ENCODE measurements around the gene VSNL1. TPM values are rescaled to one million over a fixed set of nuclear protein-coding genes. Genes with fewer than 3 reads are reported as not detected.

VSNL1 gene
- total RNA-seq, 2 donors from 2014 or later, result not detected

- no peaks in the 10 kb centered on the region for H3K4me1 ChIP-seq (ENCODE audit: control insufficient read depth in 1 of 2, low read depth in 2 of 2)
- ATAC-seq (ENCODE audit: insufficient number of reproducible peaks, low FRiP score, low read depth), result no peak
- H3K27ac ChIP-seq, result no peak overlapping the region
- no peak for DNase-seq (ENCODE audit: low spot score)
- no peaks in the 10 kb centered on the region for H3K27me3 ChIP-seq (replicated peaks; ENCODE audit: insufficient read depth)
- H3K36me3 ChIP-seq, result no peaks in the 10 kb centered on the region
- no peaks in the 10 kb centered on the region for H3K9me3 ChIP-seq
- TF ChIP-seq, protein P1, sequence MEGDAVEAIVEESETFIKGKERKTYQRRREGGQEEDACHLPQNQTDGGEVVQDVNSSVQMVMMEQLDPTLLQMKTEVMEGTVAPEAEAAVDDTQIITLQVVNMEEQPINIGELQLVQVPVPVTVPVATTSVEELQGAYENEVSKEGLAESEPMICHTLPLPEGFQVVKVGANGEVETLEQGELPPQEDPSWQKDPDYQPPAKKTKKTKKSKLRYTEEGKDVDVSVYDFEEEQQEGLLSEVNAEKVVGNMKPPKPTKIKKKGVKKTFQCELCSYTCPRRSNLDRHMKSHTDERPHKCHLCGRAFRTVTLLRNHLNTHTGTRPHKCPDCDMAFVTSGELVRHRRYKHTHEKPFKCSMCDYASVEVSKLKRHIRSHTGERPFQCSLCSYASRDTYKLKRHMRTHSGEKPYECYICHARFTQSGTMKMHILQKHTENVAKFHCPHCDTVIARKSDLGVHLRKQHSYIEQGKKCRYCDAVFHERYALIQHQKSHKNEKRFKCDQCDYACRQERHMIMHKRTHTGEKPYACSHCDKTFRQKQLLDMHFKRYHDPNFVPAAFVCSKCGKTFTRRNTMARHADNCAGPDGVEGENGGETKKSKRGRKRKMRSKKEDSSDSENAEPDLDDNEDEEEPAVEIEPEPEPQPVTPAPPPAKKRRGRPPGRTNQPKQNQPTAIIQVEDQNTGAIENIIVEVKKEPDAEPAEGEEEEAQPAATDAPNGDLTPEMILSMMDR (IDR thresholded peaks at IDR 0.05), result no peak
- no peak overlapping the region for H3K4me3 ChIP-seq
Observed at GRCh38 chr2:17581831-17582230, 41.3 kb downstream of the VSNL1 start.

- TF ChIP-seq, protein P1 (IDR thresholded peaks at IDR 0.05), result no peak
- Histone ChIP-seq H3K36me3 (no peaks in the 10 kb centered on the region), H3K27me3 (replicated peaks; ENCODE audit: insufficient read depth) (no peaks in the 10 kb centered on the region), H3K4me3 (no peak overlapping the region), H3K4me1 (ENCODE audit: control insufficient read depth in 1 of 2, low read depth in 2 of 2) (no peaks in the 10 kb centered on the region), H3K9me3 (no peaks in the 10 kb centered on the region), H3K27ac (no peak overlapping the region)
- no peak for DNase-seq (ENCODE audit: low spot score)
- no peak for ATAC-seq (ENCODE audit: insufficient number of reproducible peaks, low FRiP score, low read depth)
Observed at GRCh38 chr2:17583166-17583565, 42.7 kb downstream of the VSNL1 start.

DNA sequence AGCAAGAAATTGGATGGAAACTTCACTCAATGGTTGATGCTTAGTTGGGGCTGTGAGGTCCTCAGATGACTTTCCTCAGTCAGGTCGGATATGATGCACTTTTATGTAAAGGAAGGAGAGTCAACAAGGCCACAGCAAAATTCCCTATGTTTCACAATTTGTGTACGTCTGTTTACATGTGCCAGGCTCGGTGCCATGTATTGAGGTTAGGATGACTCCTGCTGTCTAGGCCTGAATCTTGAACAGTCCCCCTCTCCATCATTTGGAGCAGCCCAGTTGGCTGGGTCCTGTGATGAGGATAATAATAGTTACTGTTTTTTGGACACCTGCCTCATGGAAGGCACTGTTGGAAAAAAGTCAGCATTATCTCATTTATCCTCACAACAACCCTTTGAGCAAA, 43.1 kb downstream of the VSNL1 start:
- no peaks in the 10 kb centered on the region for H3K4me1 ChIP-seq (ENCODE audit: control insufficient read depth in 1 of 2, low read depth in 2 of 2)
- H3K36me3 ChIP-seq, result no peaks in the 10 kb centered on the region
- TF ChIP-seq, protein P1 (IDR thresholded peaks at IDR 0.05), result no peak
- H3K9me3 ChIP-seq, result no peaks in the 10 kb centered on the region
- no peaks in the 10 kb centered on the region for H3K27me3 ChIP-seq (replicated peaks; ENCODE audit: insufficient read depth)
- no peak overlapping the region for H3K4me3 ChIP-seq
- ATAC-seq (ENCODE audit: insufficient number of reproducible peaks, low FRiP score, low read depth) (no peak), DNase-seq (ENCODE audit: low spot score) (no peak)
- no peak overlapping the region for H3K27ac ChIP-seq

- no peak for ATAC-seq (ENCODE audit: insufficient number of reproducible peaks, low FRiP score, low read depth)
- Histone ChIP-seq H3K4me3 (no peak overlapping the region), H3K9me3 (no peaks in the 10 kb centered on the region), H3K27ac (no peak overlapping the region), H3K36me3 (no peaks in the 10 kb centered on the region), H3K27me3 (replicated peaks; ENCODE audit: insufficient read depth) (no peaks in the 10 kb centered on the region), H3K4me1 (ENCODE audit: control insufficient read depth in 1 of 2, low read depth in 2 of 2) (no peaks in the 10 kb centered on the region)
- DNase-seq (ENCODE audit: low spot score), result no peak
- TF ChIP-seq, protein P1 (IDR thresholded peaks at IDR 0.05), result no peak
Observed at GRCh38 chr2:17584689-17585088, 44.2 kb downstream of the VSNL1 start.

DNA sequence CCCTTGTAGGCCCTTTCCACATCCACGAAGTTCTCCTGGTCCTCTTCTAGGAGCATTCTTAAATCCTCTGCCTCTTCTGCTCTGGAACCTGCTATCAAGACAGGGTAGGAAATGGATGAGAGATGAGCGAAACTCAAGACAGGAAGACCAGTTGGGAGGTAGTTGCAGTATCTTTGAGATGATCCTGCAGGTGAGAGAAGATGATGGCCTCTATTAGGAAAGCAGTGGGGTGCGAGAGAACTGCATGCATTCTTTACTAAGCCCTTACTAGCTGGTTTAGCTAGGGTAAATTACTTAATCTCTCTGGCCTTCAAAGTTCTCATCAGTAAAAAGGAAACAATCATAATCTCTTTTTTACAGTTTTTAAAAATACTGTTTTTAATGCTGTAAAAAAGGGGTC, 47.0 kb downstream of the VSNL1 start:
- H3K27me3 ChIP-seq (replicated peaks; ENCODE audit: insufficient read depth), result no peaks in the 10 kb centered on the region
- no peaks in the 10 kb centered on the region for H3K4me1 ChIP-seq (ENCODE audit: control insufficient read depth in 1 of 2, low read depth in 2 of 2)
- H3K9me3 ChIP-seq, result no peaks in the 10 kb centered on the region
- H3K36me3 ChIP-seq, result no peaks in the 10 kb centered on the region
- no peak for ATAC-seq (ENCODE audit: insufficient number of reproducible peaks, low FRiP score, low read depth)
- TF ChIP-seq, protein P1 (IDR thresholded peaks at IDR 0.05), result no peak
- DNase-seq (ENCODE audit: low spot score), result no peak
- H3K4me3 ChIP-seq, result no peak overlapping the region
- no peak overlapping the region for H3K27ac ChIP-seq

All from thoracic aorta (tissue), 2 donors.